NCI-H146 (cell line): ENCODE measurements around the gene OCRL.
A peak's percentile ranks its signal among the peaks of the same experiment; 100 is the strongest.

Source experiments
- DNase-seq: peaks from one replicate; lab custom pipeline; 2025; lab: John Stamatoyannopoulos, UW

OCRL gene

GRCh38 chrX:129540068-129540653 lies at the start of gene OCRL:
TSS of gene OCRL (plus strand) at chrX:129540259. CDS start at chrX:129540440, 181 bp downstream.
- DNase-seq = peak; percentile 72

- no peak for DNase-seq
Measured at GRCh38 chrX:129490330-129490729, 49.7 kb upstream of the OCRL start.

GRCh38 chrX:129493643-129494042 lies 46.4 kb upstream of the OCRL start:
- no peak for DNase-seq

DNA sequence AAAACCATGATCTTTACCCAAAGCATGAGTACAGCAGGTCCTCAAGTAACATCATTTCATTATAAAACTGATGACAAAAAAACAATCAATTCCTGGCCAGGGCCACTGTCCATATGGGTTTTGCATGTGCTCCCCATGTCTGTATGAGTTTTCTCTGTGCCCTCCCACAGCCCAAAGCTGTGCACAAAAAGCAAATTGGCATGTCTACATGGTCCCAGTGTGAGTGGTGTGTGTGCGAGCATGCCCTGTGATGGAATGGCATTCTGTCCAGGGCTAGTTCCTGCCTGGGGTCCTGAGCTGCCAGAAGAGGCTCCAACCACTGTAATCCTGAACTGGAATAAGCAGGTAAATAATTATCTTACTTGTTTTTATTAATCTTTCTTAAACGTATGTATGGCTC lies 45.2 kb upstream of the OCRL start:
- no peak for DNase-seq

DNA sequence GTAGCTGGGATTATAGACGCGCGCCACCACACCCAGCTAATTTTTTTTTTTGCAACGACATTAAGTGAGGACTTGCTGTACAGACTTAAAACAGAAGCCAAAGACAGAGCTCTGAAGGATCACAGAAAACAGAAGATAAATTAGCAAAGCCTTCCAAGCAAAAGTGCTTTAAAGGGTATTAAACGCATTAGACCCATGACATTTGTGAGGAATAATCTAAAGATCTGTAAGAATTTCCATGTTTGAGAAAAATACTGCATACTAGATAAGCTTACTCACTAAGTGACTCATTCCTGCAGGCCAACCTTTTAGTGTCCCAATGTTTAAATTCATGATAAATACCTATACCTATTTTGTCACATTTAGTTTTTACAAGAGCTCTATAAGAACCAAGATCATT lies 44.2 kb upstream of the OCRL start:
- no peak for DNase-seq

DNA sequence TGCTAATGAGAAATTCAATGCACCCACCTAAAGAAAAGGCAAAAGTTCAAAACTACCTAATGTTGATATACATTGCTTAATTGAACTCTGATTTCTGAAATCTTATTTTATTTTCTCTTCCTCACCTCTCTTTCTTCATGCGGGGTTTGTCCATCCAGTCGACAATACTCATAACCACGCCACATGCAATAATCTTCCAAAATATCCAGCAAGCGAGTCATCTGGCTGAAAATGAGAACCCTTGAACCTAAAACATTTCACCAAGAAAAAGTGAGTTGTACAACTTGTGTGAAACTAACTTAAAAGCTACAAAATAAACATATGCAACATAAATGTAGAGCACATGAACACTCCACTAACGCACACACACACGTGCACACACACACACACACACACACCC lies 43.4 kb upstream of the OCRL start:
- no peak for DNase-seq

GRCh38 chrX:129497146-129497843 lies 42.8 kb upstream of the OCRL start:
- no peak for DNase-seq

- DNase-seq = no peak
Measured at GRCh38 chrX:129510331-129510730, 29.7 kb upstream of the OCRL start.

GRCh38 chrX:129511689-129512088 lies 28.4 kb upstream of the OCRL start:
- no peak for DNase-seq

DNA sequence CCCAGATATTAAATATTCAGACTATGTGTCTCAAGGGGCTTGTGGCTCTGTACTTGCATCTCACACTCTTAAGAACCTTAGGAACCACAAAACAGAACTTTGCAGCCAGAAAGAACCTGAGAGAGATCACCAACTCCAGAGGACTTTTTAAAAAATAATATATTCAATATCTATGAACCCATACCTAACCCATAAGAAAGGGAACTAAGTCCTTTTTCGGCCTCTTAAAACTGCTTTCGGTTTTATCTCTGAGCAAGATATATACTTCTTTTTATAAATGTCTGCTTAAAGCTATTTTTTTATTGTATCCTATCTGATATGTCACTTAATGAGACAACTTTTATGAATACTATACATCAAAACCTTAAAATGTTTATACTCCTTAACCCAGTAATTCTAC lies 27.6 kb upstream of the OCRL start:
- no peak for DNase-seq

DNA sequence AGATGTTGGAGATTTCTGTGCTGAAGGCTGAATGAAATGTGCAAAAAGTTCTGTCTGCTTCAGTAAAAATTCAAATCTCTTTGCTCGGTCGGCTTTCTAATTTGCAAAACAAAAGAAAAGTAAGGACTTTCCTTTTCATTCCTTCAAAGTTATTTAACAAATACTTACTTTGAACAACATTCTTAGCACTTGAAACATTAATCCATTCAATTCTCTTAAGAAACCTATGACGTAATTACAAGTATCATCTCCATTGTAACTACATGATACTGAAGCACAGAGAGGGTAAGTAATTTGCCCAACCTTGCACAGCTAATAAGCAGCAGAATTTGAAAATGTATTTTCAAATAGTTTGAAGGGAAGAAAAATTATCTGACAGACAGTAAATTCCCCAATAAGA lies 23.7 kb upstream of the OCRL start:
- DNase-seq = no peak

- no peak for DNase-seq
Measured at GRCh38 chrX:129520151-129520550, 19.9 kb upstream of the OCRL start.

DNA sequence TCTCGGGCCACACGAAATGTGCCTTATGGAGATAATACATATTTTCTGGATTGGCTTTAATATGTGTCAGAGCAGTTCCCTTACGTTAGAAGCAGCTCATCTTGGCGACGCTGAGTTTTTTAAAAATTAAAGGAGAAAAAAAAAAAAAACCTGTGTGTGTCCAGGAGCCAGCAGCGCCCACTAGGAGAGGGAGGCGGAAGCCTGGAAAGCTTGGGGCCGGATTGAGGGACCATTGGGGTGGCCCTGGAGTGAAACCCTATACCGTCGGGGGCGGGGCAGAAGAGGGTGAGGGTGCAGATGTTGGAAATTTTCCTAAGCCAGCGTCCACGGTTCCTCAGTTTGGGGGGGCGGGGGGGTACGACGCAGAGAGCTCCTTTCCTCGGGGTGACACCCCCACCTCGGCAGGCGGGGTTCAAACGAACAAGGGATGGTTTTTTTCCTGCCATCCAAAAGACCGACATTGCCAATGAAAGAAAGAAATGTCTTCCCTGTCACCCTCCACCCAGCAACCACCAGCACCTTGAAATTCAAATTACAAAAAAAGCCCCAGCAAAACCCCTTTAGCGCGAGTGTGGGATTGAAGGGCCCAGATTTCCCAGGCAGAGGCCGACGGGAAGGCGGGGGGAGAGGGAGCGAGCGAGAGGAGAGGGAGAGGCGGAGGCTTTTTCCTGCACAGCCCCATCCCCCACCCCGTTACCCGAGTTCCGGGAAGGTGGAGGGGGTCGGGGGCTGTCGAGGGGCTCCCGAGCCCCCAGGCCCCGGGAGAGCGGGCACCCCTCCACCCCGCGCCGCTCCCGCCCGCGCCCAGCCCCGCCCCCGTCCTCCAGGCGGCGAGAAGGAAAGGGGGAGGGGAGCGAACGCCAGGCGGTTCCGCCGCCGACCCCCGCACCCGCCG lies 17.6 kb upstream of the OCRL start:
- DNase-seq = peak; percentile 71

- peak; percentile 70 for DNase-seq
Measured at GRCh38 chrX:129523079-129523911, 16.8 kb upstream of the OCRL start, which contains the start of gene SMARCA1. TSS of gene SMARCA1 (minus strand) at chrX:129523490. CDS start at chrX:129523370, 120 bp downstream.

- DNase-seq = no peak
Measured at GRCh38 chrX:129524250-129524850, 15.7 kb upstream of the OCRL start.

DNA sequence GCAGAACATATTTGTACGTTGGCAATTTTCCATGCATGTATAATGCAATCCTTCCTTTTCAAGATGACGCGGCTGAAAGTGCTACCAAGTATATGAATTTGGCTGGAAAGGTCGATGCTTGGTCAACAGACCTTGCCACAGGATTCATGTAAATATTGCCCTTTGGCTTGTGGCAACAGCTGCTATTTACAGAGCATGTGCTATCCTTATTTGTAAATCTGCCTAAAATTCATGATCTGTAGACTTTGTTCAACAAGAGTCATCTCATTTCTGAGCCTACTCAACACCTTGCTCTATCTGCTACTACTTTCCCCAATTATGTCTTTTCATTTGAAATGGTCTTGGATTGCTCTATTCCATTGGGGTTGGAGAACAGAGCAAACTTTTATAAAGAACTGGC lies 14.9 kb upstream of the OCRL start:
- peak; percentile 13 for DNase-seq

DNA sequence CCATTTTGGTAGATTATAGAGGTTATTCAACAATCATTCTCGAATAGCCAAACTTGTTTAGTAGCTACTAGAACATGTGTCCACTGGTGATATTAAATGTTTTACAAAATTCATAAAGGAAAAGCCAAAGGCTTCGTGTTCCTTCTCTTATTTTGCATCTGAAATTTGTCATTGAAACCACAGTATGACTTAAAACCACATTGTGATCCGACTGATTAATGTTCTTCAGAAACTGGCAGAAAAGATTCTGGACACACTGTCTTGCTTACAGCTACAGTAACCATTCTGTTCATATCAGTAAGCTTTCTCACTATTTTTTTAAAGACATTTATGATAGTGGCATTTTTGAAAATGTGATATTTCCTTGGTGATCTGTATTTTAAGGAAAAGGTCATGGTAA lies 14.2 kb upstream of the OCRL start:
- no peak for DNase-seq

GRCh38 chrX:129529685-129530281 lies 10.3 kb upstream of the OCRL start:
- DNase-seq = peak; percentile 9

DNA sequence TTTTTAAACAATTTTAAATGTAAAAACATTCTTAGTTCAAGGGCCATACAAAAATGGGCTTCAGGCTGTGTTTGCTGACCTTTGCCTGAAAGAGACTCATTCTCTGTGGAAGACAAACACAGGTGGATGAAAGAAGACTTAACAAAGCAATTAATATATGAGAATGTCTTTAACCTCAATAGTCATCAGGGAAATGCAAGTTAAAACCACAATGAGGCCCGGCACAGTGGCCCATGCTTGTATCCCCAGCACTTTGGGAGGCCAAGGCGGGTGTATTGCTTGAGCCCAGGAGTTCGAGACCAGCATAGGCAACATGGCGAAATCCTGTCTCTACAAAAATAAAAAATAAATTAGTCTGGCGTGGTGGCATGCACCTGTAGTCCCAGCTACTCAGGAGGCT lies 9.6 kb upstream of the OCRL start:
- peak; percentile 6 for DNase-seq

- DNase-seq = no peak
Measured at GRCh38 chrX:129531132-129531531, 8.9 kb upstream of the OCRL start.
